ENCODE data around the gene MALSU1.
"Not testable (repeated sequence)": the region's sequence is repeated elsewhere in the genome, so short reads cannot be mapped to it uniquely, and the experiment has no call there.

MALSU1 gene

GRCh38 chr7:23287612-23288011, 11.5 kb upstream of the MALSU1 start:
- DNase-seq, result no peak

GRCh38 chr7:23290993-23291392, 8.1 kb upstream of the MALSU1 start:
- DNase-seq, result no peak

- DNase-seq, result no peak
These were observed 7.1 kb upstream of the MALSU1 start for GRCh38 chr7:23291957-23292560.

- no peak for DNase-seq
These were observed 6.5 kb upstream of the MALSU1 start for GRCh38 chr7:23292623-23293022.

GRCh38 chr7:23293500-23294073, 5.6 kb upstream of the MALSU1 start:
- no peak for DNase-seq

- DNase-seq, result no peak
These were observed 4.4 kb upstream of the MALSU1 start for GRCh38 chr7:23294549-23295400.

GRCh38 chr7:23295401-23295697, 3.8 kb upstream of the MALSU1 start:
- no peak for DNase-seq

- DNase-seq, result peak; percentile 27
These were observed 828 bp upstream of the MALSU1 start for GRCh38 chr7:23298141-23298881.

GRCh38 chr7:23299770-23300300, 696 bp downstream of the MALSU1 start:
- DNase-seq, result no peak

GRCh38 chr7:23306936-23307521, 7.9 kb downstream of the MALSU1 start:
- DNase-seq, result no peak

- DNase-seq, result no peak
These were observed 9.6 kb downstream of the MALSU1 start for GRCh38 chr7:23308754-23309153.

GRCh38 chr7:23312141-23312540, 13.0 kb downstream of the MALSU1 start:
- not testable (repeated sequence) for DNase-seq

GRCh38 chr7:23315366-23315765, 16.2 kb downstream of the MALSU1 start:
- DNase-seq, result no peak

- DNase-seq, result no peak
These were observed 32.0 kb downstream of the MALSU1 start for GRCh38 chr7:23331132-23331531.

- no peak for DNase-seq
These were observed 33.1 kb downstream of the MALSU1 start for GRCh38 chr7:23332193-23332592.

- DNase-seq, result peak; percentile 39
These were observed 33.9 kb downstream of the MALSU1 start for GRCh38 chr7:23332910-23333612.

- no peak for DNase-seq
These were observed 34.6 kb downstream of the MALSU1 start for GRCh38 chr7:23333671-23334246.

- DNase-seq, result peak; percentile 60
These were observed 35.4 kb downstream of the MALSU1 start for GRCh38 chr7:23334482-23335056.

- no peak for DNase-seq
These were observed 36.0 kb downstream of the MALSU1 start for GRCh38 chr7:23335136-23335535.

- DNase-seq, result no peak
These were observed 36.5 kb downstream of the MALSU1 start for GRCh38 chr7:23335621-23336020.

GRCh38 chr7:23336086-23336485, 36.9 kb downstream of the MALSU1 start:
- DNase-seq, result no peak

Data from eye (tissue), 1 donor.